DMS153 treated with DMSO at 0.1 percent for 48 hours (cell line): Measurements from ENCODE around the gene WDR74.
"Not testable (repeated sequence)": the region's sequence is repeated elsewhere in the genome, so short reads cannot be mapped to it uniquely, and the experiment has no call there.

Source experiments
- DNase-seq: peaks from one replicate; lab custom pipeline; 2025; ENCODE audit not compliant: unreplicated experiment; lab: John Stamatoyannopoulos, UW

The WDR74 gene

DNA sequence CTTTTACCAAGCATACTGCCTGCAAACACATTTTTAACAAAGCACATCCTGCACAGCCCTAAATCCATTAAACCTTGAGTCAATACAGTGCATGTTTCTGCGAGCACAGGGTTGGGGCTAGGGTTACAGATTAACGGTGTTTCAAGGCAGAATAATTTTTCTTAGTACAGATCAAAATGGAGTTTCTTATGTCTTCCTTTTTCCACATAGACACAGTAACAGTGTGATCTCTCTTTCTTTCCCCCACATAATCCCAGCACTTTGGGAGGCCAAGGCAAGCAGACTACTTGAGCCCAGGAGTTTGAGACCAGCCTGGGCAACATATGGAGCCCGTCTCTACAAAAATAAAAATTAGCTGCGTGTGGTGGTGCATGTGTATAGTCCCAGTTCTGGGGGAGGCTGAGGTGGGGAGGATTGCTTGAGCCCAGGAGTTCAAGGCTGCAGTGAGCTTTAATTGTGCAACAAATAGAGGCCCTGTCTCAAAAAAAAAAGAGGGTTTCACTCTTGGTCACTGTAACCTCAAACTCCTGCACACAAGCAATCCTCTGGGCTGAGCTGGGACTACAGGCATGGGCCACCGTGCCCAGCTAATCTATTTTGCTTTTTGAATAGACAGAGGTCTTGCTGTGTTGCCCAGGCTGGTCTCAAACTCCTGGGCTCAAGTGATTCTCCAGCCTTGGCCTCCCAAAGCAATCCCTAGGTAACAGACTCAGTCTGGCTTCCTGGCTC, 21.6 kb upstream of the WDR74 start:
- DNase-seq = no peak

DNA sequence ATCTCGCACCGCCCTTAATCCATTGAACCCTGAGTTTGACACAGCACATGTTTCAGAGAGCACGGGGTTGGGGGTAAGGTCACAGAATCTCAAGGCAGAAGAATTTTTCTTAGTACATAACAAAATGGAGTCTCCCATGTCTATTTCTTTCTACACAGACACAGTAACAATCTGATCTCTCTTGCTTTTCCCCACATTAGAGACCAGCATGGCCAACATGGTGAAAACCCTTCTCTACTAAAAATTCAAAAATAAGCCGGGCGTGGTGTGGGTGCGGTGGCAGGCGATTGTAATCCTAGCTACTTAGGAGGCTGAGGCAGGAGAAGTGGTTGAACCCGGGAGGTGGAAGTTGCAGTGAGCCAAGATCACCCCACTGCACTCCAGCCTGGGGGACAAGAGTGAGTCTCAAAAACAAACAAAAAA, 19.9 kb upstream of the WDR74 start:
- not testable (repeated sequence) for DNase-seq

DNA sequence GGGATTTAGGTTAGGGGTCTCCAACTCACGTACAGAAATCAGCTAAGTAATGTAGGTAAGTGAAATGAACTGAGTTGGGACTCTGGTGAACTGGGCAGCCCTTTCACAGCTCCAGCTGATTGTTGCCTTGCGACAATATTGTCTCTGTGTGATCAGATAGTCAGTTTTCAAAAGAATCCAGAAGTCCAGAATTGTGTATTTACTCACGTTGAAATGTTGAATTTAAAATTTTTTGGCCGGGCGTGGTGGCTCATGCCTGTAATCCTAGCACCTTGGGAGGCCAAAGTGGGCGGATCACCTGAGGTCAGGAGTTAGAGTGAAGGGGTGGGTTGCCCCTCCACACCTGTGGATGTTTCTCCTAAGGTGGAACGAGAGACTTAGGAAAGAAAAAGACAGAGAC, 18.8 kb upstream of the WDR74 start:
- DNase-seq = no peak

DNA sequence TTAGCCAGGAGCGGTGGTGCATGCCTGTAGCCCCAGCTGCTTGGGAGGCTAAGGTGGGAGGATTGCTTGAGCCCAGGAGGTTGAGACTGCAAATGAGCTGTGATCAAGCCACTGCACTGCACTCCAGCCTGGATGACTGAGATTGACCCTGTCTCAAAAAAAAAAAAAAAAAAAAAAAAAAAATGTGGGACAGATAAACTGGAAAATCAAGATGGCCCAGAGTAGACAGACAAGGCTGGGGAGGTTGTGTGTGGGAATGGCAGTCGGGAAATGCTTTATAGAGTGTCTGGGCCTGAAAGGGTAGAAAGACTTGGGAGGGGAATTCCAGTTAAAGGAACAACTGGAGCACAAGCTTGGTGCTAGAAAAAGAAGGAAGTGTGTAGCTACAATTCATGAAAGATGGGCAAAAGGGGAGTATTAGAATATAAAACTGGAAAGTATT, 18.2 kb upstream of the WDR74 start:
- no peak for DNase-seq

DNA sequence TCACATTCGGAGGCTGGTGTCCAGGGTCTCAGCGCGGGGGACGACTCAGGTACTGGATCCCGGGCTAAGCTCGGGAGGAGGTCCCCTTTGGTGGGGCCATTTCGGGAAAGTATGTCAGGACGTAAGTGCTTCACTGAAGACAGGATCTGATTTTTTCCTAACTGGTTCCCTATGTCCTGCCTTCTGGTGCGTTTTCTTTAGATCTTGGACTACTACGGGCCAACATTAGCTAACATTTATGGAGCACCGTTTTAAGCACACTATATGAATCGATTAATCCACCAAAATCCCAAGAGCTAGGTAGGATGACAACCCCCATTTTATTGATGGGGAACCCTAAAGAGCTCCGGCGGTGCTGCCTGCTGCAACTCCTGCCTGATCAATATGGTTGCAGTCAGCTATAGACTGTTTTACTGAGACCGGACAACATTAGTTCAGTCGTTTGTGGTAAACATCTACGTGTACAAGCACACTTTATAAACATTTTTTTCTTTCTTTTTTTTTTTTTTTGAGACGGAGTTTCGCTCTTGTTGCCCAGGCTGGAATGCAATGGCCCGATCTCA, 17.0 kb upstream of the WDR74 start:
- DNase-seq = no peak

DNA sequence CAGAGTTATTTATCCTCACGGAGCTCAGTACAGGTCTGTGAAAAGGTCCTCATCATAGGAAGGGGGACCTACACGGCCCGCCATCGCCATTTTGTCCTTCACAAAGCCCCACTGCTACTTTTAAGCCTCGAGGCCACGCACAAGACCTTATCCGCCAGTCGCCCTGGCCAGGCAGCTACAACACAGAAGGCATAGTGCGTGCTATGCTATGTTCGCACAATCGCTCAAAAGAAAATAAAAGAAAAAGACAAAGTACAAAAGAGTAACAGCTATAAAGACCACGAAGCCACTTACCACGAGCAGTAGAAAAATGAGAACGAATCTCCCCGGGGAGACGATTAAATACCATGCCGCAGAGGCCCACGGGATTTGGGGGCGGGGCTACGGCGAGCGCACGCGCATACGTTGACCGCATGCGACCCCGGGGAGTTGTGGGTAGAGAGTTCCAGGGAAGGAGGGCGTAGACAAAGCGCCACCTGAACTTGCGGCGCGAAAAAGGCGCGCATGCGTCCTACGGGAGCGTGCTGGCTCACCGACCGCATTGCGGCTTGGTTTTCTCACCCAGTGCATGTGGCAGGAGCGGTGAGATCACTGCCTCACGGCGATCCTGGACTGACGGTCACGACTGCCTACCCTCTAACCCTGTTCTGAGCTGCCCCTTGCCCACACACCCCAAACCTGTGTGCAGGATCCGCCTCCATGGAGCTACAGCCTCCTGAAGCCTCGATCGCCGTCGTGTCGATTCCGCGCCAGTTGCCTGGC, 16.4 kb upstream of the WDR74 start:
- peak; percentile 94 for DNase-seq

DNA sequence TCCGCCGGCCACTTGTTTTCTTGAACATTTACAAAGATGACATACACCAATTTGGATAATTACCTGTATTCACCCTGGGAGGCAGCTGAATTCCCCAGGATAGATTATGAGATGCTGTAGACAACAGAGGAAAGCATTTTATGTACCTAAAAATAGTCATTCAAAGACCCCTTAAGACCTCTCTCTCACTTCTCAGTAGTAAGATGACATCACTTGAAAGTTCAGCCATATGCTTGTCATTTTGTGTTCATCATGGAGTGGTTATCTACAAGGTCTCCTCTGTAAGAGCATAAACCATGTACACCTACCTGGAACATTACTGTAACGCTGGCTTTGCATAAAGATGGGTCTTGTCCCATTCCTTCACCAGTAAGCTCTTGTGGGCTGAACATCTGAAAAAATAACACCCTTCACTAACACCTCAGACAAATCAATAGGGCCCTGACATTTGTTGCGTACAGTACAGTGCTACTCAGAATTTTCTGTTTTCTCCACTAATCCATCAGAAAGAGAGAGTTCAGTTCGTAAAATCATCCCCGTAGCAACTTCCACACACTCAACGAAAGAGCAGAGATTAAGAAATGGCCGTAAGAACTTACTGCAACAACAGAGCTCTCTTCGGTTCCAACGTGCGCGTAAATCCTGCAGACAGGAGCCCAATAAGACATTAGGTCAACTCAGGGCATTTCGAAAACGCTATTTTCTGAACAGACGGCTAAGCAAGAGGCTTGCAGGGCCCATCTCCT, 15.6 kb upstream of the WDR74 start:
- no peak for DNase-seq

DNA sequence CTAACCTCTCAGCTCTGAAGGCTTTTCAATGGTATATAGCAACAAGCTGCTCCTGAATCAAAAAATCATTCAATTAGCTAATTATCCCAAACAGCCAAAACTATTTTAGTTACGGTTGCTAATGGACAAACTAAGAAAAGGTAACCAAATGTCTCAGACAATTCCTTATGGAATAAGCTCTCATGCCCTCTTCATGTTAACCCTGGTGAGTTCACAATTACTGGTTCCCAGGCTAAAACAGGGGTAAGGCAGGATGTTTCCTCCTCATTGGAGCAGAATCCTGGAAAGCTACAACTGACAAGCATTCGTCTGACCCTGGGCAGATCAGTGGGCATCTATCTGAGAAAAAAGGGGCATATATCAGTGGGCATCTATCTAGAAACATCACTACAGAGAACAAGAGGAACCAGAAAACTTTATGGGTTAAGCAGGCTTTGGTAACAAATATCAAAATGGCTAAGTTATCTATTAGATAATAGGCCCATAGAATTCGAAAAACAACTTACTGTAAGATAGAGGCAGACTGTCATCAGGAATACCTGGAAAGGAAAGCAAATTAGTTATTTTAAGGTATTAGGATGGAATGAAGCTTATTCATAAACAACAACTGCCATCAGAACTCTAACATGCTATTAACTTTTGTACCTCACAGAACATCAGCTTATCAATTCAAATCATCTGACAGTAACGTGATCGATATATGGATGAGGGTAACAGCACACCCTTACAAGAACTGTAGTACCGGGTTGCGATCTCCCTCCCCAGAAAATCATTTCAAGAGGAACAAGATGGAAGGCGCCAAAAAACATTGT, 14.8 kb upstream of the WDR74 start:
- DNase-seq = no peak

DNA sequence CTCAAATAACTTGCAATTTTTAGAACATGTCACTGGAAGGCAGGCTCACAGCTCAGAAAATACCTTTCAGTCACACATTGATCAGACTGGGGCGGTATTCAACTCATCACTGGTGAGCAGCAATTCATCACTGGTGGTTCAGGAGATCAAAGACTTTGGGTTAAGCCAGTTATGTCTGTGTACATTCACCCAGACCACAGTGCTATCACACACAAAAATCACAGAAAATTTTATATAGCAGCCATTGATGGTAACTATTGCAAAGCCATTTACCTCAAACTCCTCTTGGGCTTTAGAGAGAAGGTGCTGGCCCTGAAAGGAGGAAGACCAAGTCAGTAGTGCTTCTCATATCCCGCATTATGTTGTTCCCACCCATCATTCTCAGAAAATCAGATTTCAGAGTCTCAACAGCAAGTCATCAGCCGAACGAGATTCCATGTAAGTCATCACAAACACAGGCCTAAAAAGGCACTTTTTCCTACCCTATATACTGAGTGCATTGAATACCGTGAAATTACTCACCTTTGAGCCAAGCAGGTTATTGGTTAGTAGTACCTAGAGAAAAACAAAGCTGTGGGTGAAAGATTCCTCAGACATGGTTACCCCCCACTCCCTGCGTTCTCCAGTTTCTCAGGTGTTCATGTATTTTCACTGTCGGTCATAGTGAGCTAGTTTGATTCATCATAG, 14.0 kb upstream of the WDR74 start:
- no peak for DNase-seq

DNA sequence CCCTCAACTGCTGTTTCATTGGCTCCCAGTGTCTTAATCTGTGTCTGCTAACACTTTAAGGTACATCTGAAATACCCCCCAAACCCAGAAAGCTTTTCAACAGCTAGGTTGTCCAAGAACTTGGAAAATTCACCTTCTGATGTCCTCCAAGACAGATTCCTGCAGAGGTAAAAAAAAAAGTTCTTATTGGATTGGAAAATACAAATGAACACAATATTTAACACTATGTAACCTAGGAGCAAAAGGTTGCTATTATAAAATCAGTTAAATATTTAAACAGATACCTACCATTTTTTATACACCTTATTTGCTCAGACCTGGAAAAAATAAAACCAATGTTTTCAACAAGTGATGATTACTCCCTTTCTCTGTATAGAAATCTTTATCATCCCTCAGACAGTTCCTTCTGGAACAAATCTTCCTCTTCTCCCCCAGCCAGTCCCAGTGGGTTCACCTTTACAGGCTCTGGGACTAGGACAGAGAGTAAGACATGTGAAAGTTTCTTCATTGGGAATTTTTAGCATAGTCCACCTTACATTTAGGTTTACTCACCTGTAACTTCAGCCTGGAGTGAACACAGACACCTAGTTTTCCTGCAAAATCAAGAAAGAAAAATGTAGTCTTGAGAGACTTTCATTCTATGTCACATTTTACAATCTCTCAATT, 13.3 kb upstream of the WDR74 start:
- no peak for DNase-seq

DNA sequence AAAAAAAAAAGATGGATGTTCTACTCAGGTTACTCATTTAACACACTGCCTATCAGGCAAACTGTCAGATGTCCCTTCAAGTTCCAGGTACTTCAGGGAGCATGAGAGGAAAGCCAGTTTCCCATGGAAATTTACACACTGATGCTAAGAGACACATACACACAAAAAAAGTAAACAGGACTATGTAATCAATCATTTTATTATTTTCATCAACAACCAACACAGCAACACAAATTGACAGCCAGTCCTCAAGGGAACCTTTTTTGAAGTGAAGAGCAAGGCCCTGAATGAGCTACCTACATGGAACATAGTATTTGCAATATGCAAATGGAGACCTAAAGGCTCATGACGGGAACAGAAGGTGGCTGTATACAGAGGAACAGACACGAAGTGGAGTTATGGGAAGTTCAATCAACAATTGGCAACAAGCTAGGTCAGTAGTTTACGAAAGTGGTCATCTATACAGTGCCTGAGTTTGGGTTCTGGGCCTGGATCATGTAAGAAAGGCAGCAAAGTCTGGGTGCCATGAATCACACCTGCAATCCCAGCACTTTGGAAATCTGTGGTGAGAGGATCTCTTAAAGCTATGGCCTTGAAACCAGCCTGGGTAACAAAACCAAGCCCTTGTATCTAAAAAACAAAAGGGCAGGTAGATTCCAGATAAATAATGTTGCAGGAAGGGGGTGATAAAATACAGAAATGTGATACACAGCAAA, 12.6 kb upstream of the WDR74 start:
- no peak for DNase-seq

DNA sequence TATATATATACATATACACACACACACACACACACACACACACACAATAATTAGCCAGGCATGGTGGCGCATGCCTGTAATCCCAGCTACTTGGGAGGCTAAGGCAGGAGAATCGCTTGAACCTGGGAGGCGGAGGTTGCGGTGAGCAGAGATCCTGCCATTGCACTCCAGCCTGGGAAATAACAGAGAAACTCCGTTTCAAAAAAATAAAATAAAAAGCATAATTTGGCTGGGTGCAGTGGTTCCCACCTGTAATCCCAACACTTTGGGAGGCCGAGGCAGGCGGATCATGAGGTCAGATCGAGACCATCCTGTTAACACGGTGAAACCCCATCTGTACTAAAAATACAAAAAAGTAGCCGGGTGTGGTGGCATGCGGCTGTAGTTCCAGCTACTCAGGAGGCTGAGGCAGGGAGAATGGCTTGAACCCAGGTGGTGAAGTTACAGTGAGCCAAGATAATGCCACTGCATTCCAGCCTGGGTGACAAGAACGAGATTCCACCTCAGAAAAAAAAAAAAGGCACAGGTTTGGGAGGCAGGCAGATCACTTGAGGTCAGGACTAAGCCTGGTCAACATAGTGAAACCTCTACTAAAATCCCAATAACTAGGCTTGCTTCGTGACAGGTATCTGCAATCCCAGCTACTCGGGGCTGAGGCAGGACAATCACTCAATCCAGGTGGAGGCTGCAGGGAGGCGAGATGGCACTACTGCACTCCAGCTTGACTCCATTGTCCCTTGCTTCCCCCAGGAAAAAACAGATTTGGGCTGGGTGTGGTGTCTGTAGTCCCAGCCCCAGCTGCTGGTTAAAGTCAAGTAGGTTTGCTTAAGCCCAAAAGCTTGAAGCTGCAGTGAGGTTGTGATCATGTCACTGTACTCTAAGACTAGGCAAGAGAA, 11.8 kb upstream of the WDR74 start:
- DNase-seq = no peak

DNA sequence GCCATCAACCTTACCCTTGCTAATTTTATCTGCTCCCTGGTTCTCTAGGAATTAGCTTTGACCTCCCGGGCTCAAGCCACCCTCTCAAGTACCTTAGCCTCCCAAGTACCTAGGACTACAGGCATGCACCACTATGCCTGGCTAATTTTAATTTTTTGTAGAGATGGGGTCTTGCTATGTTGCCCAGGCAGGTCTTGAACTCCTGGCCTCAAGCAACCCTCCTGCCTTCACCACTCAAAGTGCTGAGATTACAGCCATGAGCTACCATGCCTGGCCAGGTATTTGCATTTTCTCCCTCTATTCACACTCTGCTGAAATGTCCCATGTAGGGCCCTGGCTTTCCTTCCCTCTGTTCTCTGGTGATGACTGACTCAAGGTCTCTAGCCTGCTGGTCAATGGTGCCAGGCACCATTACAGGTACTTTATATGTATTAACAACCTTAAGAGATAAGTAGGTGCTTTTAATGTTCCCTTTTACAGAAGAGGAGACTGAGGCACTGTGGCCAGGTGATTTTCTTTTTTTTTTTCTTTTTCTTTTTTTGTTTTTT, 8.5 kb upstream of the WDR74 start:
- no peak for DNase-seq

DNA sequence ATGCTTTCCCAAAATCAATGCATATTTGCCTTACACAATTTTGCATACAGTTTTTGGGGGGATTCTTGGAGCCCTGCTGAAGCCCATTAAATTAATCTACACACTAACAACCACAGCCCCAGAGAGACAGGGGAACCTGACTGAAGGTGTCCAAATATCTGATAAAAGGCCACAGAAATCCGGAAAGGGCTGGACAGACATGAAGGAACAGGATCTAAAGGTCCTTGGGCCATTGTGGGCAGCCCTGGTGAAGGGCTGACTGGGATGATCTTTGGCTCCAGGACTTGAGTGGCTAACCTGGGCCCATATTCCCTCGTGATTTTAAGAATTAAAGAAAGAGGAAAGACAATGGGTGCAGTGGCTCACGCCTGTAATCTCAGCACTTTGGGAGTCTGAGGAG, 6.8 kb upstream of the WDR74 start:
- no peak for DNase-seq

DNA sequence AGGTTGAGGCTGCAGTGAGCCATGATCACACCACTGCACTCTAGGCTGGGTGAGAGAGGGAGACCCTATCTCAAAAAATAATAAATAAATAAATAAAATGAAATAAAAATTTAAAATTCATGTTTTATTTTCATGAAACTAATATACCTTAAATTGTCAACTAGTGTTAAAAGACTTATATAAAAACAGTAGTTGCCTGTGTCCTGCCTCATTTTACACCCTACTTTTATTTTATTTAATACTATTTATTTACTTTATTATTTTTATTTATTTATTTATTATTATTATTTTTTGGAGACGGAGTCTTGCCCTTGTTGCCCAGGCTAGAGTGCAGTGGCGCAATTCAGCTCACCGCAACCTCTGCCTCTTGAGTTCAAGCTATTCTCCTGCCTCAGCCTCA, 4.8 kb upstream of the WDR74 start:
- no peak for DNase-seq

DNA sequence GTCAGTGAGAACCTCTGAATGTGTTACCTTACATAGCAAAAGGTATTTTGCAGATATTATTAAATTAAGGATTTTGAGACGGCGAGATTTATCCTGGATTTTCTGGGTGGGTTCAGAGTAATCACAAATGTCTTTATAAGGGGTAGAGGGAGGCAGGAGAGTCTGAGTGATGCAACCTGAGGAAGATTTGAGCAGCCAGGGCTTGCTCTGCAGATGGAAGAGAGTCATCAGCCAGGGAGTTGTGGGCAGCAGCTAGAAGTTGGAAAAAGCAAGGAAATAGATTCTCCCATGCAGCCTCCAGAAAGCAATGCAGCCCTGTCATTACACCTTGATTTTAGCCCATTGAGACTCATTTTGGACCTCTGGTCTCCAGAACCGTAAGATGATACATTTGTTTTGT, 4.1 kb upstream of the WDR74 start:
- DNase-seq = no peak

DNA sequence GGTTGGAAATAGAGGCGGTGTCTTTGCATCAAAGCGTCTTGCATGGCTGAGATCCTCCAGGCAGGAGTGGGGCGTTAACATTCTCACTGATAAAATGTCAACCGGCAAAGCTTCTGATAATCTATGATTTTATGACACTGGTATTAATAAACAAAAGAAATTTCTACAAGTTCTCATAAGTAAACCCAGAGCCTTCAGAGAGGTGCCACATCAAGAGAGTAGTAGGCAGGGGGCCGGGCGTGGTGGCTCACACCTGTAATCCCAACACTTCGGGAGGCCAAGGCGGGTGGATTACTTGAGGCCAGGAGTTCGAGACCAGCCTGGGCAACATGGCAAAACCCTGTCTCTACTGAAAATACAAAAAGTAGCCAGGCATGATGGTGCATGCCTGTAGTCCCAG, 3.5 kb upstream of the WDR74 start:
- not testable (repeated sequence) for DNase-seq
